ENCODE measurements around the gene MEI1.

MEI1 gene

GRCh38 chr22:41770715-41771468 is 71.6 kb downstream of the MEI1 start:
- no peak overlapping the region for H3K27ac ChIP-seq (ENCODE audit: low read length)
- H2AFZ ChIP-seq (ENCODE audit: low read length): no peak overlapping the region
- no peaks in the 10 kb centered on the region for H4K20me1 ChIP-seq (ENCODE audit: insufficient read depth, low read length)
- H3K4me2 ChIP-seq (ENCODE audit: low read depth, low read length): no peak overlapping the region
- no peaks in the 10 kb centered on the region for H3K36me3 ChIP-seq (replicated peaks; ENCODE audit: insufficient read depth, low read length)
- H3K4me1 ChIP-seq (ENCODE audit: low read length): no peaks in the 10 kb centered on the region
- no peaks in the 10 kb centered on the region for H3K27me3 ChIP-seq (replicated peaks; ENCODE audit: insufficient read depth, low read length)
- H3K9me3 ChIP-seq (replicated peaks; ENCODE audit: insufficient read depth, low read length): no peaks in the 10 kb centered on the region
- H3F3A ChIP-seq (ENCODE audit: insufficient read depth, low read length): no peaks in the 10 kb centered on the region
- no peak overlapping the region for H3K9ac ChIP-seq (ENCODE audit: low read length)
- TF ChIP-seq CTCF (IDR thresholded peaks at IDR 0.05; ENCODE audit: low read length) (no peak), EZH2 (optimal IDR thresholded peaks at IDR 0.05; ENCODE audit: low read depth, low read length) (no peak), EZH2phosphoT487 (IDR thresholded peaks at IDR 0.05; ENCODE audit: low read length) (no peak)
- DNase-seq: no peak
- H3K79me2 ChIP-seq (ENCODE audit: low read length): no peaks in the 10 kb centered on the region
- no peaks in the 10 kb centered on the region for H3K9me2 ChIP-seq (replicated peaks; ENCODE audit: insufficient read depth, low read length)
- H3K4me3 ChIP-seq (ENCODE audit: low read length): no peak overlapping the region

- Histone ChIP-seq H3K9ac (ENCODE audit: low read length) (no peak overlapping the region), H3K9me2 (replicated peaks; ENCODE audit: insufficient read depth, low read length) (no peaks in the 10 kb centered on the region), H3K27ac (ENCODE audit: low read length) (no peak overlapping the region), H3K4me1 (ENCODE audit: low read length) (no peaks in the 10 kb centered on the region), H3K4me3 (ENCODE audit: low read length) (no peak overlapping the region), H3F3A (ENCODE audit: insufficient read depth, low read length) (no peaks in the 10 kb centered on the region), H4K20me1 (ENCODE audit: insufficient read depth, low read length) (no peaks in the 10 kb centered on the region), H2AFZ (ENCODE audit: low read length) (no peak overlapping the region), H3K9me3 (replicated peaks; ENCODE audit: insufficient read depth, low read length) (no peaks in the 10 kb centered on the region), H3K79me2 (ENCODE audit: low read length) (no peaks in the 10 kb centered on the region), H3K36me3 (replicated peaks; ENCODE audit: insufficient read depth, low read length) (no peaks in the 10 kb centered on the region), H3K4me2 (ENCODE audit: low read depth, low read length) (no peak overlapping the region), H3K27me3 (replicated peaks; ENCODE audit: insufficient read depth, low read length) (no peaks in the 10 kb centered on the region)
- DNase-seq: no peak
- TF ChIP-seq EZH2 (optimal IDR thresholded peaks at IDR 0.05; ENCODE audit: low read depth, low read length): no peak
- TF ChIP-seq EZH2phosphoT487 (IDR thresholded peaks at IDR 0.05; ENCODE audit: low read length): no peak
- TF ChIP-seq CTCF (IDR thresholded peaks at IDR 0.05; ENCODE audit: low read length): no peak
These were observed 72.9 kb downstream of the MEI1 start for GRCh38 chr22:41772198-41772597.

- Histone ChIP-seq H3K36me3 (replicated peaks; ENCODE audit: insufficient read depth, low read length) (no peaks in the 10 kb centered on the region), H3K9ac (ENCODE audit: low read length) (no peak overlapping the region), H3K4me3 (ENCODE audit: low read length) (no peak overlapping the region), H3K79me2 (ENCODE audit: low read length) (no peaks in the 10 kb centered on the region), H3K9me2 (replicated peaks; ENCODE audit: insufficient read depth, low read length) (no peaks in the 10 kb centered on the region), H3K4me2 (ENCODE audit: low read depth, low read length) (no peak overlapping the region), H3F3A (ENCODE audit: insufficient read depth, low read length) (no peaks in the 10 kb centered on the region), H4K20me1 (ENCODE audit: insufficient read depth, low read length) (no peaks in the 10 kb centered on the region), H3K27ac (ENCODE audit: low read length) (no peak overlapping the region), H2AFZ (ENCODE audit: low read length) (no peak overlapping the region), H3K9me3 (replicated peaks; ENCODE audit: insufficient read depth, low read length) (no peaks in the 10 kb centered on the region), H3K27me3 (replicated peaks; ENCODE audit: insufficient read depth, low read length) (no peaks in the 10 kb centered on the region), H3K4me1 (ENCODE audit: low read length) (no peaks in the 10 kb centered on the region)
- DNase-seq: no peak
- no peak for TF ChIP-seq CTCF (IDR thresholded peaks at IDR 0.05; ENCODE audit: low read length)
- TF ChIP-seq EZH2 (optimal IDR thresholded peaks at IDR 0.05; ENCODE audit: low read depth, low read length): no peak
- TF ChIP-seq EZH2phosphoT487 (IDR thresholded peaks at IDR 0.05; ENCODE audit: low read length): no peak
These were observed 73.3 kb downstream of the MEI1 start for GRCh38 chr22:41772645-41773044.
